ENCODE data around the gene RPP14.

RPP14 gene

DNA sequence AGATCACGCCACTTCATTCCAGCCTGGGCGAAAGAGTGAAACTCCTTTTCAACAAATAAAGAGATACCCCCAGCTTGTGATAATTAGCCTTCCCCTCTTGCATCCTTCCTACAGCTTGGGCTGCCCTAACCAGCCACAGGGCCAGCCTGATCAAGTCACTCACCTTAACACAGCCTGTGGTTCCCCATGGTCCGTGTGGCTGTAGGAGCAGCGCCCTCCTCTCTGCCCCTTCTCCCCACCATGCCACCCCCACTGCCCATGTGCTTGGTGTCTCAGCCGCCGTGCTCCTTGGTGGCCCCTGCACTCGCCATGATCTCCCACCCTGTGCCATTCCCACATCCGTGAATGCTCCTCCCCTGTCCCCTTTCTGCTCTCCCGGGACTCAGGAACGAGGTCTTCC is 13.2 kb upstream of the RPP14 start:
- DNase-seq, result no peak

DNA sequence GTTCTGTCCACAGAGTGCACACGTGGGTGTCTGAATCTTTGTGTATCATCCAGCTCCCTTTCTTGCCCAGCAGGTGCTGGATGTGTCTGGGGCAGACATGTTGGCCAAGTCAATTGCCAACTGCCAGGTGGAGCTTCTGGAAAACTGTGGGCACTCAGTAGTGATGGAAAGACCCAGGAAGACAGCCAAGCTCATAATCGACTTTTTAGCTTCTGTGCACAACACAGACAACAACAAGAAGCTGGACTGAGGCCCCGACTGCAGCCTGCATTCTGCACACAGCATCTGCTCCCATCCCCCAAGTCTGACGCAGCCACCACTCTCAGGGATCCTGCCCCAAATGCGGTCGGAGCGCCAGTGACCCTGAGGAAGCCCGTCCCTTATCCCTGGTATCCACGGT is 12.5 kb upstream of the RPP14 start:
- DNase-seq, result no peak

DNA sequence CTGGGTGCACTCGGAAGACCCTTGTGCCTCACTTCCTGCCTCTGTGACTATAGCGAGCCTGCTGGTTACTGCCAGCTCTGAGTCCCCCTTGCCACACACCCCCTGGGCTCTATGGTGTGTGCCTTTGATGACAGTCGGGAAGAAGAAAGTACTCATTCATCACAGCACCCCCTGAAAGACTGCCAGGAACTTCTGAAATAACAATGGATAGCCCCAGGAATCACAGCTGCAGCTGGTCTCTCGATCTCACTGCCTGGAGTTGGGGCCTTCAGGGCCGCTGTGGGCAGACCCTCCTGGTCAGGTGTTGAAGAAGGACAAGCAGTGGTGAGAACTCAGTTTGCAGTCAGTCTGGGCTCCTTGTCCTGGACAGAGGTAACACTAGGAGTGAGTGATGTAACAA is 9.8 kb upstream of the RPP14 start:
- no peak for DNase-seq

DNA sequence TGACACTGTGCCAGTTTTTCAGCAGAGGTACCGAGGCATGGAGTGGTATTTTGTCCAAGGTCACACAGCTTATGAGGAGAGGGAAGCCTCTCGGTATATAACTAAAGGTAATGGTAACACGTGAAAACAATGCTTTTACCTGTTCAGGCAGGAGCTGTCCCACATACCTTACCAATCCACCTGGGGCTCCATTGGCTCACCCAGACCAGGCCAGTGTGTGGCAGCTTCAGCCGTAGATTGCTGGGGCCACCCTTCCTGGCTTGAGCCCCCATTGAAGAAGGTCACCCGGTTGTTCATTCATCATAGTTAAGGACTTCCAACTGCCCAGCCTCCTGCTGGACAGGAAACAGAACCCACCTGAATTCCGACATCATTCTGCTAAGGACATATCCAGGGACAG is 9.2 kb upstream of the RPP14 start:
- no peak for DNase-seq

DNA sequence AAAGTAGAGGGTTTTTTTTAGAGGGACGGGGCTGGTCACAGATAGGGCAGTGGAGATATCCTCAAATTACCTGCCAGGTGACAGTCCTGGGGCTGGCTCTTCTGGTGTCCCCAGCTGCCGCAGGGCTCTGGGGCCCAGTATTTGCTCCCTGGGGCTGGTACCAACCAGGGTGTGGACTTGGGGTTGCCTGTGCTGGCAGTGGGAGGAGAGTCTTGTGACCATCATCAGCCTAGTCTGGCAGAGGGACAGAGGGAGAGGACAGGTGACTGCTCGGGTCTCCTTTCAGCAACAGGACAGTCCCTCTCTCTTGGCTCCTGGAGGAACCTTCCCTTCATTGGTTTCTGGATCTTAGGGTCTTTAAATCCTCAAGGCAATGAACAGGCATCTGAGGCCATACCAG is 7.9 kb upstream of the RPP14 start:
- DNase-seq, result no peak

DNA sequence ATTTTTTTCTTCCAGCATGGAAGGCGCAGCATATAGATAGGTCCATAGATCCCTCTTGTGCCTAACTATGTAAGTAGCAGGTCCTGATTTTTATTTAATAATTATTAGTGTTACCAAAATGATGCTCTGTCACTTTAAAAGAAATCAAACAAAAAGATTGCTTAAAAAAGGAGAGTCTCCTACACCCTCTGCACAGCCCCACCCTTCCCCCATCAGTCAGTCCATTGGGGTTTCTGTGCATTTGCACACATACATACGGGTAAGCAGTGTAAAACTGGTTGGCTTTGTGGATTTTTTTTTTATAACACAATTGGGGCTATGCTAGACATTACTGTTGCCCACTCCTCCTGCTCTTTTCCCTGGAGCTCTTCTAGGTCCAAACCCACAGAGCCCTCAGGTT is 7.0 kb upstream of the RPP14 start:
- DNase-seq, result no peak

DNA sequence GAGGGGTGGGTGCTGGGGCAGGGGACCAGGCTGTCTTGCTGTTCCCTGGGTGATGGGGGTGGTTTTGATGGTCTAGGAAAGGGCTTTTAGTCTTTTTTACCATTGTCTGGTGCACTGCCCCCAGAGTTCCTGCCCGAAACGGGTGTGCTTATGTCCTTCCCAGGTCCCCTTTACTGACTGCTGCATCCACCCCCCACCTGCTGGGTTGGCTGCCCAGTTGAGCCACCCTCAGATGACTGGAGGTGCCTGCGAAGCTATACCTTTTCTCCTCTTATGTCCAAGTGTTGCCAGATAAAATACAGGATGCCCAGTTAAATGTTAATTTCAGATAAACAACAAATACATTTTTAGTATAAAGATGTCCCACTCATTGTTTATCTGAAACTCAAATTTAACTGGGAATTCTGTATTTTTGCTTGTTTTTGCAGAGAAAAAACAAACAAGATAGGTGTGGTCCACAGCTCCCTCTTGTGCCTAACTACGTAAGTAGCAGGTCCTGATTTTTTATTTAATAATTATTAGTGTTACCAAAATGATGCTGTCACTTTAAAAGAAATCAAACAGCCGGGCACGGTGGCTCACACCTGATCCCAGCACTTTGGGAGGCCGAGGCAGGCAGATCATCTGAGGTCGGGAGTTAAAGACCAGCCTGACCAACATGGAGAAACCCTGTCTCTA is 6.1 kb upstream of the RPP14 start:
- no peak for DNase-seq

DNA sequence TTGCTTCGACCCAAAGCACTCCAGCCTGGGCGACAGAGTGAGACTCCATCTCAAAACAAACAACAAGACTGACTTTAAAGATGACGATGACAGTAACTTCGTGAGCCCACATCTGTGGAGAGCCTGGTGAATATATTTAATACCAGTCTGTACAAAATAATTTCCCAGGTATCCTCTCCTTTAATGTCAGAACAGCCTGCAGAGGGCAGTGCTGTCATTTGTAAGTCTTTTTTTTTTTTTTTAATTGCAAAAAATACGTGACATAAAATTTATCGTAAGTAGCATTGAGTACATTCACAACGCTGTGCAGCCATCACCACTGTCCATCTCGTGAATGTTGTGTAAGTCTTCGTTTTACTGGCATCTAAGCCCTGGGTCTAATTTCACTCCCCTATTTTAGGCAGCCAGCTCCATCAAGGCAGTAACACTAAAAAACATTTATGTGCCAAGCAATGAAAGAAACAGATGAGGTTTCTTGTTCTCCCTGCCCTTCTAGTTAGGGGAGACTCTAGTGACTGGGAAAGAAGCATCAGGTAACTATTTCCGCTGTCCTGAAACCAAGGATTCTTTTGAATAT is 1.7 kb downstream of the RPP14 start:
- DNase-seq, result peak; percentile 27

DNA sequence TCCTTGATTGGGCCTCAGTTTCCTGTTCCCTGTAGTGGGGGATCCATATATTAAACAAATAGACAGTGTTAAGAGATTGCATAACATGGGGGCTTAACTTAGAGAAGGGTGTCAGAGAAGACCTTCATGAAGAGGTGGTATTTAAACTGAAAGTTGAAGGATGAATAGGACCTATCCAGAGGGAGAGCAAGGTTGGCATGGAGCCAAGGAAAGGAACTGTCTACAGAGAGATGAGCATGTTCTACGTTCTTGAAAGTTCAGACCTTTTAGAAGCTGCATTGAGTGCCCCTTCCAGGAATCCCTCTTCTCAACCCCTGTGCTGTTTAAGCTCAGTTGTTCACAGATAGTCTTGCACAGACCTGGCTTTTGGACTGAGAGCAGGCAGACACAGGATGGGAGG is 2.7 kb downstream of the RPP14 start:
- no peak for DNase-seq

DNA sequence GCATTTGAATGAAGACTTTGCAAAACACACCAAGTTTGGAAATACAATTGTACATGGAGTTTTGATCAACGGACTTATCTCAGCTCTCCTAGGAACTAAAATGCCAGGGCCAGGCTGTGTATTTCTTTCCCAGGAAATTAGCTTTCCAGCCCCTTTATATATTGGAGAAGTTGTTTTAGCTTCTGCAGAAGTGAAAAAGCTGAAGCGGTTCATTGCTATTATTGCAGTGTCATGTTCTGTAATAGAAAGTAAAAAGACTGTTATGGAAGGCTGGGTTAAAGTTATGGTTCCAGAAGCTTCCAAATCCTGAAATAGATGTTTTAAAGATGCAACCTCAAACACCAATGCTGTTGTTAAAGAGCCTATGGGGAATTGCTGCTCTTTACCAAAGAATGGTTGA is 11.8 kb downstream of the RPP14 start:
- DNase-seq, result no peak

DNA sequence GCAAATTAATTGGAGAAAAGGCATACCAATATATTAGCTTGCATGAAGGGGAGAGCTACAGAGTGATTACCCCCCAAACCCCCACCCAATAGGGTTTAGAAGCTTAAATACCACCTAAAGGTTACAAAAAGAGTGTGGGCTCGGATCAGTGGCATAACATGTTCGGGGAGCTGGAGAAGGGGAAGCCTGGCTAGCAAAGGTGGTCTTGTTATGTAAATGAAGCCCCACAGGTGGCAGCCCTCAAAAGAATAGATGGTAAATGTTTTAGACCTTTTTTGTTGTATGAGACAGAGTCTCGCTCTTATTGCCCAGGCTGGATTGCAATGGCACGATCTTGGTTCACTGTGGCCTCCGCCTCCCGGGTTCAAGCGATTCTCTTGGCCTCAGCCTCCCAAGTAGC is 15.7 kb downstream of the RPP14 start:
- no peak for DNase-seq

DNA sequence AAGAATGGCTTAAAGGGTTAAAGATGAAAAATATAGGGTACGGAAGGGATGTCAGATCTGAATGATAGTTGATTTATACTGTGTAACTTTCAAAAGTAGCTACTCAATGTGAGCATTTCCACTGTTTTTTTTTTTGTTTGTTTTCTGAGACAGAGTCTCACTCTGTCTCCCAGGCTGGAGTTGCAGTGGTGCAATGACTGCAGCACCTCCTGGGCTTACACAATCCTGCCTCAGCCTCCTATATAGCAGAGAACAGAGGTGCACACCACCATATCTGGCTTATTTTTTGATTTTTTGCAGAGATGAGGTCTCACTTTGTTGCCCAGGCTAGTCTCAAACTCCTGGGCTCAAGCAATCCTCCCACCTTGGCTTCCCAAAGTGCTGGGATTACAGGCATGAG is 16.7 kb downstream of the RPP14 start:
- DNase-seq, result no peak

DNA sequence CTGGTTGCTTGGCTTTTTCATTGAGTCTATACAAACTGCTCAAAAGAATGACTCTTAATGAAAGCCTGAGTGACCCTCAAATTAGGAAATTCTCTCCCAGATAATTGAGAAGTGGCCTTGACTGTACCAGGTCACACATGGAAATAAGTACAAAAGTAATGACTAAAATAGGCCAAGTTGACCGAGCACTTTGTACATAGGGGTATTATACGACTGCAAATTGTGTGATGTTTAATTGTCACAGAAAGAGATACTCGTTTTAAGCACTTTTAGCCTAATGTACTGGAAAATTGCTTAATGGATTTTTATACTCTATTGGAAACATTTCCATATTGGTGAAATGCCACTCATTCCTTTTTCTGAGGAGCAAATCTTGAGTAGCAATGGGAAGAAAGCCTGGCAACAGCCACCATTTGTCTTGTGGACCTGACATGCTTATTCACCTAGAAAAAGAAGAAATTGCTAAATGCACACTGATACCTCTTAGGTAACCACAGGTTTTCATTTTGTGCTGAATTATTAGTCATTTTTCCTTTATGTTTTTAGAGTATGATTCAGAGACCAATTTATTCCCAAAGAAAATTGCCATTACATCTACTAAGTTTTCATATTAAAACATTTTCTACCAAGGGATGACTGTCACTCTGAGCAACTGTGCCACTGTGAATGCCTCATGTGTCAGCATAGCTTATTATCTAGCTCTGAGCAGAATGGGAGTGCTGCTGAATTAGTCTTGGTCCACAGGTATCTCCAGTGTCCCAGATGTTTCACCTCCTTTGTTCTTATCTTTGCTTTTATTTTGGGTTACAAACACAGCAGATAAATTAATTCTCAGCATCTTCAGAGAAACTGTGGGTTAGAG is 17.7 kb downstream of the RPP14 start:
- no peak for DNase-seq

DNA sequence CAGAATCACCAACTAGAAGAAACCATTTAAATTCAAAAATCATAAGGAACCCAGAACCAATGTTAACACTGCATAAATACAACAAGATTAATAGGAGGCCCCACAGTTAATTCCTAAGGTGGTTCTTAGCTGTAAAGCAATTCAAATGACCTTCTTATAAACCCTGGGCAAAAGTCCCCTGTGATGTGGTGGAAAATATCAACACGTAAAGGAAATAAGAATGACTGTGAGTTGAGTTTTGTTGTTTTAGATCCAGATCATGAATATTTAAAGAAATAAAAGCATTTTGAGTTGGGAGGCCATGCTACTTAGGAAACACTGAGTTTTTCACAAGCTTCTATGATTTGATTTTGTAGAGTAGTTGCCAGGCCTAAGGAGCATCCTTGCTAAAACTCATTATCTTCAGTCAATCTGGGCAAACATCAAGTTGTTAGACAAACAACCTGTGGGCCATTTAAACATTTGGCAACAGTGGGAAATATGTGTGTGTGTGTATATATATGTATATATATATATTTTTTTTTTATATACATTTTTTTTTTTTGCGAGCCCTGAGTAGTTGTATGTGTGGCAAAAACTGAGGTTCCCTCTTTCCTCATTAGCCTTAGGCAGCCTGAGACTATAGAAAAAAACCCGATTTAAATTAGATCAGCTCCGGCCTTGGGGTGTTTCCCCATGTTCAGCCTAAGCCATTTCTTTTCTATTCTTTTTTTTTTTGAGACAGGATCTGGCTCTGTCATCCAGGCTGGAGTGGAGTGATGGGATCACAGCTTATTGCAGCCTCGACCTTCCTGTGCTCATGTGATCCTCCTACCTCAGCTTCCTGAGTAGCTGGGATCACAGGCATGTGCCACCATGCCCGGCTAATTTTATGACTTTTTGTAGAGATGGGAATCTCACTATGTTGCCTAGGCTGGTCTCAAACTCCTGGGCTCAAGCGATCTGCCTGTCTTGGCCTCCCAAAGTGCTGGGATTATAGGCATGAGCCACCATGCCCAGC is 18.6 kb downstream of the RPP14 start:
- DNase-seq, result no peak

DNA sequence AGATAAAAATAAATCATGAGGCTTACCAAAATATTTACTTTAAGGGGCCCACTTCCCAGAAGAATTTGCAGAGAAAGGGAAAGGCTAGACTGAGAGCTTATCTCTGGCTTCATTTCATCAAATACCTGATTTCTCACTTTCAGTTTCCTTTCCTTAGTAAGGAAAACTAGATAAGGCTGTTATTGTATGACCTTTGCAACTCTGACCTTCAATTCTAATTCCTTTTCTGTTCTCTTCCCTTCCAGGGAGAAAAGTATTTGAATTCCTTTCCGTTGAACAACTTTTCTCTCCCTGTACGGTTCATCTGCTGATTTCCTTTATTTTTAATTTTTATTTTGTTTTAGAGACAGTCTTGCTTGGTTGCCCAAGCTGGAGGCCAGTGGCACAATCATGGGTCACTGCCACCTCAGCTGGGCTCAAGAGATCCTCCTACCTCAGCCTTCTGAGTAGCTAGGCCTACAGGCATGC is 19.5 kb downstream of the RPP14 start:
- no peak for DNase-seq

DNA sequence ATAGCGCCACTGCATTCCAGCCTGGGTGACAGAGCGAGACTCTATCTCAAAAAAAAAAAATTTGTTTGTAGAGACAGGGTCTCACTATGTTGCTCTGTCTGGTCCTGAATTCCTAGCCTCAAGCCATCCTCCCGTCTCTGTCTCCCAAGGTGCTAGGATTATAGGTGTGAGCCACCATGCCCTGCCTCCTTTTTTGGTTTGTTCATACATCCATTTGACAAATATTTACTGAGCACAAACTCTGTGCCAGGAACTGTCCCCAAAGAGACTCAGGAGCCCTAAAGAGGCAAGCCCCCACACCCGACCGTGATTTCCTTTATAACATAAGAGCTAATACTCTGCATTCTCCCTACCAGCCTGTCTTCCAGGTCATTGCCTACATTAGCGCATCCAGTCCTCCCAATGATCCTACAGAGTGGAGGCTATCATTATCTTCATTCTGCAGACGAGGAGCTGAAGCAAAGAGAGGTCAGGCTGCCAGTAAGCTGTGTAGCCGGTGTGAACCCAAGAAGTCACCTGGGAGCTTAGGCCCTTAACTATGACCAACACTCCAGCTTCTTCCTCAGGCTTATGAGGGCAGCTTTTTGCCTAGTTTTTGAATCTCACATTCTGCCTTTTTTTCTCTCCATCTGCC is 20.3 kb downstream of the RPP14 start:
- DNase-seq, result no peak

DNA sequence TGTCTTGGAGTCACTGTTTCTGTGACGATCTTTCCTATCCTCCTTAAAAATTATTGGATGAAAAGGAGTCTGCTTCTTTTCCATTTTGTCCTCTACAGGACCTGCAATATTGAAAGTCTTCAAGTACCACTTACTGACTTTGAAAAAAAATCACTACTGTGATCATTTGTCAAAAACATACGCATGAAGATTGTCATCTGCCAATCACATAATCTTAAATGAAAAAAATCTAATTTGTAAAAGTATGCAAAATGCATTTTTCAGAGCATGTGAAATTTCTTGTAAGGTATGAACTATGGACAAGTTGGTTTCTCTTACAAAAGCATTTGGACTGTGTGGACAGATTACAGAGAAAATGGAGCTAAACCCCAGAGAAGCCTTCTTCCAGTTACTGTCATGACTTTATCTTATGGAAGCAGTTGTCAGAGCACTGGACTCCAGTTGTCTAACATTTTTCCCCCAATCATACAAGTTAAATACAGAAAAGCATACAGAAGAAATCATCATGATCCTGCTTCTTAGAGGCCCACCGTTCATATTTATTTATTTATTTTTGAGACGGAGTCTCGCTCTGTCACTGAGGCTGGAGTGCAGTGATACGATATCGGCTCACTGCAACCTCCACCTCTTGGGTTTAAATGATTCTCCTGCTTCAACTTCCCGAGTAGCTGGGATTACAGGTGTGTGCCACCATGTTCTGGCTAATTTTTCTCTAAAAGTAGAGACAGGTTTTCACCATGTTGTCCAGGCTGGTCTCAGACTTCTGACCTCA is 23.3 kb downstream of the RPP14 start:
- no peak for DNase-seq

DNA sequence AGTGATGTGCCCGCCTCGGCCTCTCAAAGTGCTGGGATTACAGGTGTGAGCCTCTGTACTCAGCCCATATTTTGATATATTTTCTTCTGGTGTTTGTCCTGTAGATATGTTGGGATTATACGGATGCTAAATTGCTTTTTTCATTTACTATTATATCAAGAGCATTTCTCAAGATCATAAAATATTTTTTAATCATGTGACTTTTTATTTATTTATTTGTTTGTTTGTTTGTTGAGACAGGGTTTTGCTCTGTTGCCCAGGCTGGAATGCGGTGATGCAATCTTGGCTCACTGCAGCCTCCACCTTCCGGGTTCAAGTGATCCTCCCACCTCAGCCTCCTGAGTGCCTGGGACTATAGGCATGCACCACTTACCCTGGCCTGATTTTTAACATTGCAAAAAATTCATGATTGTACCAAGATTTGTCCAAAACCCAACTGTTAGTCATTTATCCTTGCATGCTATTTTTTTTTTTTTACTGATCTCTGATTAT is 23.9 kb downstream of the RPP14 start:
- no peak for DNase-seq

DNA sequence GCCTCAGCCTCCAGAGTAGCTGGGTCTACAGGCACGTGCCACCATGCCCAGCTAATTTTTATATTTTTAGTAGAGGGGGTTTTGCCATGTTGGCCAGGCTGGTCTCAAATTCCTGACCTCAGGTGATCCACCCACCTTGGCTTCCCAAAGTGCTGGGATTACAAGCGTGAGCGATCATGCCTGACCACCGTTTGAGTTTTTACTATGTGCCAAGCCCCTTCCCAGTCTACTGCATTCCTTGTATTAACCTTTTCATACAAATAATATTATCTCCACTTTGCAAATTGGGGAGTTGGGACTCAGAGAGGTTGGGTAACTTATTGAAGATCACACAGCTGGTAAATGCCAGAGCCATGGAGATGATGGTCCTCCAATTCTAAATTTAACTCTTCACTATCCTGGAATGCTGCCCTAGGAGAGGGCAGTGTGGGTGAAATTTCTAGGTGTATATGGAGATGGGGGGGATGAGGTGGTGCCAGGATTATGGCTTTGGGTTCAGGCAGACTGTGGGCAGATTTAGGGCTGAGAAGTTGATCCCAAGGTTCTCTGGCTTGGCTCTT is 25.6 kb downstream of the RPP14 start:
- no peak for DNase-seq

DNA sequence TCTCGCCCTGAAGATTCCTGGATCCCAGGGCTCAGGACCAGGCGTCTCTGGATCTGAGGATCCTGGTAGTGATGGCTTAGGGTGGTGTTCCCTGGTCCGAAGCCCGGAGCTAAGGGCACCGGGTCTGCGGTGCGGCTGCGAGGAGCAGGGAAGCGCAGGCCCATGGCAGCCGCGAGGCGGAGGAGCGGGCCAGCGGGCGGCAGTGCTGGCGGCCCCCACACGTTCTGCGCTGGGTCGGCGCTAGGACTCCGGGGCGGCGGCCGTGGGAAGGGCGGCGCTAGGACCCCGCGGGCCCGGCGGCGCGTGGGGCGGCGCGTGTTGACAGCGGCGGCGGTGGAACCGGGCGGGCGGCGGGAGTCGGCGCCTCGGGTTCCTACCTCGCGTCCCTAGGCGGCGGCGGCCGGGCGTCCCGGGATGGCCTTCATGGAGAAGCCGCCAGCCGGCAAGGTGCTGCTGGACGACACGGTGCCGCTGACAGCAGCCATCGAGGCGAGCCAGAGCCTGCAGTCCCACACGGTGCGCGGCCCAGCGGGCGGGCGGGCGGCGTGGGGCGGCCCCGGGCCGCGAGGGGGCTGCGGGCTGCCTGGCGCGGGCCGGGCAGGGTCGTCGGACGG is 26.6 kb downstream of the RPP14 start, which contains the start of gene PXK:
PXK (plus strand) TSS at position 318 of the 614 bp plus-strand sequence; CDS start at position 415, 97 bp downstream.
- peak; percentile 81 for DNase-seq

Measured in activated CD8-positive, alpha-beta memory T cell treated with anti-CD3 and anti-CD28 coated beads, Interleukin-2, amount 50 U/mL, for 4 hours (primary cell).